Measurements from ENCODE around the gene KRTAP9-8. TPM values are rescaled to one million over a fixed set of nuclear protein-coding genes. Genes with fewer than 3 reads are reported as not detected.

Gene KRTAP9-8
- total and polyA plus RNA-seq, 4 donors, result not detected

GRCh38 chr17:41278176-41278955 is 40.6 kb downstream of the KRTAP9-8 start:
- no peaks in the 10 kb centered on the region for H3K4me1 ChIP-seq (ENCODE audit: control insufficient read depth in 5 of 5, insufficient read depth in 5 of 5, low read length in 5 of 5)
- no peaks in the 10 kb centered on the region for H3K36me3 ChIP-seq (ENCODE audit: control insufficient read depth in 4 of 4, insufficient read depth in 4 of 4, low read length in 4 of 4)
- no peak for DNase-seq
- no peak overlapping the region for H3K4me3 ChIP-seq
- 88 to 92% methylated on average over 3 of the region's 3 CpGs for WGBS, 2 donors
- no peaks in the 10 kb centered on the region for H3K9me3 ChIP-seq (ENCODE audit: control insufficient read depth in 4 of 4, insufficient read depth in 3 of 4, low read length in 3 of 4)
- no peak for ATAC-seq (ENCODE audit: insufficient read depth, low FRiP score)
- H3K27ac ChIP-seq (ENCODE audit: low read depth in 1 of 2, low read length in 1 of 2), result no peak overlapping the region
- H3K27me3 ChIP-seq (ENCODE audit: control insufficient read depth in 3 of 3, insufficient read depth in 3 of 3, low read length in 2 of 3), result peaks cover 0 to under 1% (median 0%) of the 10 kb centered on the region in 3 donors
- TF ChIP-seq CTCF (IDR thresholded peaks at IDR 0.05; ENCODE audit: control extremely low read depth, extremely low read depth), result no peak
- H3K9ac ChIP-seq (ENCODE audit: insufficient read depth in 1 of 2, low read length in 2 of 2), result no peak overlapping the region

GRCh38 chr17:41284043-41284442 is 46.2 kb downstream of the KRTAP9-8 start:
- H3K4me1 ChIP-seq (ENCODE audit: control insufficient read depth in 5 of 5, insufficient read depth in 5 of 5, low read length in 5 of 5), result peaks cover 0 to 3% (median 0%) of the 10 kb centered on the region in 5 donors
- TF ChIP-seq CTCF (IDR thresholded peaks at IDR 0.05; ENCODE audit: control extremely low read depth, extremely low read depth), result no peak
- DNase-seq (no peak), ATAC-seq (ENCODE audit: insufficient read depth, low FRiP score) (no peak)
- no peaks in the 10 kb centered on the region for H3K36me3 ChIP-seq (ENCODE audit: control insufficient read depth in 4 of 4, insufficient read depth in 4 of 4, low read length in 4 of 4)
- H3K27ac ChIP-seq (ENCODE audit: low read depth in 1 of 2, low read length in 1 of 2), result no peak overlapping the region
- H3K9me3 ChIP-seq (ENCODE audit: control insufficient read depth in 4 of 4, insufficient read depth in 3 of 4, low read length in 3 of 4), result no peaks in the 10 kb centered on the region
- no peak overlapping the region for H3K9ac ChIP-seq (ENCODE audit: insufficient read depth in 1 of 2, low read length in 2 of 2)
- no peak overlapping the region for H3K4me3 ChIP-seq
- WGBS, 2 donors, result 43 to 64% methylated on average over 3 of the region's 3 CpGs
- H3K27me3 ChIP-seq (ENCODE audit: control insufficient read depth in 3 of 3, insufficient read depth in 3 of 3, low read length in 2 of 3), result peaks cover 0 to 3% (median 3%) of the 10 kb centered on the region in 3 donors

- Histone ChIP-seq H3K9ac (ENCODE audit: insufficient read depth in 1 of 2, low read length in 2 of 2) (no peak overlapping the region), H3K36me3 (ENCODE audit: control insufficient read depth in 4 of 4, insufficient read depth in 4 of 4, low read length in 4 of 4) (no peaks in the 10 kb centered on the region), H3K4me3 (no peak overlapping the region), H3K27me3 (ENCODE audit: control insufficient read depth in 3 of 3, insufficient read depth in 3 of 3, low read length in 2 of 3) (peaks cover 0 to 3% (median 3%) of the 10 kb centered on the region in 3 donors), H3K4me1 (ENCODE audit: control insufficient read depth in 5 of 5, insufficient read depth in 5 of 5, low read length in 5 of 5) (peaks cover 0 to 3% (median 0%) of the 10 kb centered on the region in 5 donors), H3K27ac (ENCODE audit: low read depth in 1 of 2, low read length in 1 of 2) (no peak overlapping the region), H3K9me3 (ENCODE audit: control insufficient read depth in 4 of 4, insufficient read depth in 3 of 4, low read length in 3 of 4) (no peaks in the 10 kb centered on the region)
- 9 to 15% methylated on average over 2 of the region's 2 CpGs for WGBS, 2 donors
- ATAC-seq (ENCODE audit: insufficient read depth, low FRiP score) (no peak), DNase-seq (no peak)
- TF ChIP-seq CTCF (IDR thresholded peaks at IDR 0.05; ENCODE audit: control extremely low read depth, extremely low read depth), result no peak
Measured at GRCh38 chr17:41284546-41284945, 46.7 kb downstream of the KRTAP9-8 start.
